Caco-2 (cell line): ENCODE data around the gene CCDC197. TPM values are rescaled to one million over a fixed set of nuclear protein-coding genes. Genes with fewer than 3 reads are reported as not detected.

ENCODE experiments used
- BruUV-seq: library from RNA; stranded (reverse); fragments of 400-500 nt; replicated peaks from 2 replicates; lab custom pipeline; 2021; lab: Mats Ljungman, UMichigan
- CTCF ChIA-PET: fragments of 300-600 bp; sonication (Branson Sonifier 250); formaldehyde crosslinking; loops from one replicate; lab custom pipeline; 2022; ENCODE audit warnings: antibody characterized with exemption; lab: Charles Lee
- POLR2A ChIA-PET: fragments of 300-600 bp; sonication (Branson Sonifier 250); formaldehyde crosslinking; loops from one replicate; lab custom pipeline; 2022; ENCODE audit warnings: antibody characterized with exemption; lab: Charles Lee
- DNase-seq, 2 experiments: peaks; one replicate each; pipeline versions ENCODE4 v3.0.0 to v3.0.0-alpha.2; 2020 to 2022
- H3K27me3 ChIP-seq: replicated peaks from 2 replicates; pipeline ENCODE4 v1.6.0; 2011; ENCODE audit warnings: low read length; ENCODE audit not compliant: control insufficient read depth, insufficient read depth
- H3K36me3 ChIP-seq: 2 replicates; pipeline ENCODE4 v1.5.1; 2011; ENCODE audit warnings: low read length; ENCODE audit not compliant: control insufficient read depth, insufficient read depth
- H3K4me1 ChIP-seq: fragments of 250-450 bp; sonication (Bioruptor Pico); 2 replicates; pipeline ENCODE4 v1.5.1; 2020; ENCODE audit warnings: mild to moderate bottlenecking
- H3K4me3 ChIP-seq: 2 replicates; pipeline ENCODE4 v1.5.1; 2011; ENCODE audit warnings: low read depth, mild to moderate bottlenecking, control low read depth, low read length
- H3K9me3 ChIP-seq: fragments of 250-450 bp; sonication (Bioruptor Pico); 2 replicates; pipeline ENCODE4 v1.5.1; 2020; ENCODE audit warnings: mild to moderate bottlenecking, moderate library complexity
- H3K27ac Mint-ChIP-seq: one replicate; pipeline ENCODE4 v1.8.0; 2022; ENCODE audit warnings: mixed read lengths; ENCODE audit not compliant: unreplicated experiment
- H3K27me3 Mint-ChIP-seq: one replicate; pipeline ENCODE4 v1.8.0; 2022; ENCODE audit warnings: mixed read lengths; ENCODE audit not compliant: insufficient read depth, unreplicated experiment
- H3K36me3 Mint-ChIP-seq: one replicate; pipeline ENCODE4 v1.8.0; 2022; ENCODE audit warnings: mild to moderate bottlenecking, mixed read lengths; ENCODE audit not compliant: insufficient read depth, unreplicated experiment
- H3K4me1 Mint-ChIP-seq: one replicate; pipeline ENCODE4 v1.8.0; 2022; ENCODE audit warnings: low read depth, mixed read lengths; ENCODE audit not compliant: unreplicated experiment
- H3K4me3 Mint-ChIP-seq: one replicate; pipeline ENCODE4 v1.8.0; 2022; ENCODE audit warnings: mild to moderate bottlenecking, moderate library complexity, mixed read lengths; ENCODE audit not compliant: unreplicated experiment
- H3K9me3 Mint-ChIP-seq: one replicate; pipeline ENCODE4 v1.8.0; 2022; ENCODE audit warnings: mixed read lengths; ENCODE audit not compliant: unreplicated experiment
- CTCF ChIP-seq, 2 experiments: fragments of 200-600 bp in 1 of 2; IDR thresholded peaks; 1 replicate in 1 of 2; 2 replicates in 1 of 2; pipeline versions ENCODE4 v1.5.1 to v1.8.0; 2011 to 2022; ENCODE audit warnings: antibody characterized with exemption in 1 of 2, control low read depth in 1 of 2, inconsistent platforms in 1 of 2, low read depth in 1 of 2, low read length in 1 of 2, mild to moderate bottlenecking in 1 of 2, moderate library complexity in 1 of 2; ENCODE audit not compliant: insufficient read depth in 1 of 2, severe bottlenecking in 1 of 2, unreplicated experiment in 1 of 2
- intact Hi-C: fragments of 100-400 bp; cut with micrococcal nuclease; formaldehyde crosslinking; loops from one replicate; pipeline ENCODE4 v1.10.0; 2022; ENCODE audit not compliant: unreplicated experiment
- total RNA-seq: library from RNA; stranded (reverse); gene quantifications from 2 replicates; pipeline ENCODE4 v1.2.3, GENCODE V29; 2022

The CCDC197 gene
- total RNA-seq, 1 experiment from 2014 or later: not detected

GRCh38 chr14:93977171-93977570 lies 19.9 kb upstream of the CCDC197 start:
- H3K4me1 Mint-ChIP-seq: no peaks in the 10 kb centered on the region
- no TSS peak for BruUV-seq
- no peak for DNase-seq
- no peaks in the 10 kb centered on the region for H3K36me3 ChIP-seq
- POLR2A ChIA-PET: no interaction called here
- H3K36me3 Mint-ChIP-seq: no peaks in the 10 kb centered on the region
- H3K4me1 ChIP-seq: no peaks in the 10 kb centered on the region
- CTCF ChIA-PET: no interaction called here
- H3K4me3 Mint-ChIP-seq: no peak overlapping the region
- TF ChIP-seq CTCF (IDR thresholded peaks at IDR 0.05; ENCODE audit: insufficient read depth in 1 of 2, low read depth in 1 of 2, low read length in 1 of 2, severe bottlenecking in 1 of 2, unreplicated experiment in 1 of 2): no peak
- no peaks in the 10 kb centered on the region for H3K27me3 Mint-ChIP-seq
- H3K9me3 ChIP-seq: no peaks in the 10 kb centered on the region
- no peak overlapping the region for H3K4me3 ChIP-seq
- no peaks in the 10 kb centered on the region for H3K27me3 ChIP-seq
- no peak overlapping the region for H3K27ac Mint-ChIP-seq
- no peaks in the 10 kb centered on the region for H3K9me3 Mint-ChIP-seq
- intact Hi-C loops: no loop called here

GRCh38 chr14:93977790-93978581 lies 19.1 kb upstream of the CCDC197 start:
- H3K4me3 Mint-ChIP-seq: no peak overlapping the region
- Histone ChIP-seq H3K36me3 (no peaks in the 10 kb centered on the region), H3K27me3 (no peaks in the 10 kb centered on the region), H3K4me1 (no peaks in the 10 kb centered on the region), H3K9me3 (no peaks in the 10 kb centered on the region), H3K4me3 (no peak overlapping the region)
- H3K9me3 Mint-ChIP-seq: no peaks in the 10 kb centered on the region
- H3K4me1 Mint-ChIP-seq: no peaks in the 10 kb centered on the region
- ChIA-PET CTCF (no interaction called here), POLR2A (no interaction called here)
- BruUV-seq: no TSS peak
- DNase-seq: no peak
- TF ChIP-seq CTCF (IDR thresholded peaks at IDR 0.05; ENCODE audit: insufficient read depth in 1 of 2, low read depth in 1 of 2, low read length in 1 of 2, severe bottlenecking in 1 of 2, unreplicated experiment in 1 of 2): no peak
- H3K27ac Mint-ChIP-seq: no peak overlapping the region
- H3K27me3 Mint-ChIP-seq: no peaks in the 10 kb centered on the region
- intact Hi-C loops: no loop called here
- no peaks in the 10 kb centered on the region for H3K36me3 Mint-ChIP-seq

- no peaks in the 10 kb centered on the region for H3K4me1 Mint-ChIP-seq
- no peak overlapping the region for H3K27ac Mint-ChIP-seq
- CTCF ChIA-PET: no interaction called here
- H3K4me1 ChIP-seq: no peaks in the 10 kb centered on the region
- H3K4me3 Mint-ChIP-seq: no peak overlapping the region
- H3K9me3 Mint-ChIP-seq: no peaks in the 10 kb centered on the region
- no peaks in the 10 kb centered on the region for H3K27me3 ChIP-seq
- no TSS peak for BruUV-seq
- H3K4me3 ChIP-seq: no peak overlapping the region
- TF ChIP-seq CTCF (IDR thresholded peaks at IDR 0.05; ENCODE audit: insufficient read depth in 1 of 2, low read depth in 1 of 2, low read length in 1 of 2, severe bottlenecking in 1 of 2, unreplicated experiment in 1 of 2): no peak
- no peaks in the 10 kb centered on the region for H3K27me3 Mint-ChIP-seq
- no peaks in the 10 kb centered on the region for H3K36me3 ChIP-seq
- intact Hi-C loops: no loop called here
- no peaks in the 10 kb centered on the region for H3K9me3 ChIP-seq
- no peak for DNase-seq
- H3K36me3 Mint-ChIP-seq: no peaks in the 10 kb centered on the region
- POLR2A ChIA-PET: no interaction called here
Observed at GRCh38 chr14:93978735-93979134, 18.4 kb upstream of the CCDC197 start.
